Osteoblast (primary cell): ENCODE measurements around the gene RASD1. TPM values are rescaled to one million over a fixed set of nuclear protein-coding genes. Genes with fewer than 3 reads are reported as not detected.
A peak's percentile ranks its signal among the peaks of the same experiment; 100 is the strongest.

ENCODE experiments used
- DNase-seq: peaks from one replicate; pipeline ENCODE4 v3.0.0; 2011; ENCODE audit warnings: low spot score, mixed read lengths; ENCODE audit not compliant: insufficient read length; ENCODE audit errors: missing footprints
- H2AFZ ChIP-seq: 2 replicates; pipeline ENCODE4 v1.6.0; 2011; ENCODE audit warnings: mild to moderate bottlenecking, low read length
- H3K27ac ChIP-seq: 2 replicates; pipeline ENCODE4 v1.5.1; 2011; ENCODE audit warnings: mild to moderate bottlenecking, low read depth, low read length, moderate library complexity
- H3K27me3 ChIP-seq: 2 replicates; pipeline ENCODE4 v1.6.0; 2012; ENCODE audit warnings: mild to moderate bottlenecking, control low read depth, inconsistent platforms, low read length, moderate library complexity; ENCODE audit not compliant: insufficient read depth
- H3K36me3 ChIP-seq: 2 replicates; pipeline ENCODE4 v1.5.1; 2011; ENCODE audit warnings: mild to moderate bottlenecking, low read length, control low read depth, moderate library complexity; ENCODE audit not compliant: insufficient read depth
- H3K4me1 ChIP-seq: 2 replicates; pipeline ENCODE4 v1.5.1; 2011; ENCODE audit warnings: mild to moderate bottlenecking, low read length, control low read depth, moderate library complexity; ENCODE audit not compliant: insufficient read depth
- H3K4me2 ChIP-seq: 2 replicates; pipeline ENCODE4 v1.6.0; 2011; ENCODE audit warnings: mild to moderate bottlenecking, low read length; ENCODE audit not compliant: insufficient read depth
- H3K4me3 ChIP-seq: fragments of 200-600 bp; sonication (generic); 3 replicates; pipeline ENCODE4 v1.5.1; 2012; ENCODE audit warnings: mild to moderate bottlenecking, low read length, inconsistent platforms; ENCODE audit not compliant: insufficient read depth
- H3K79me2 ChIP-seq: 2 replicates; pipeline ENCODE4 v1.6.0; 2012; ENCODE audit warnings: mild to moderate bottlenecking, low read length, control low read depth, inconsistent platforms; ENCODE audit not compliant: insufficient read depth
- H3K9me3 ChIP-seq: 2 replicates; pipeline ENCODE4 v1.5.1; 2011; ENCODE audit warnings: low read depth, low read length, control low read depth
- H4K20me1 ChIP-seq: 2 replicates; pipeline ENCODE4 v1.6.0; 2012; ENCODE audit warnings: mild to moderate bottlenecking, low read length, control low read depth; ENCODE audit not compliant: insufficient read depth
- CTCF ChIP-seq: IDR thresholded peaks from 2 replicates; pipeline ENCODE4 v1.5.1; 2011; ENCODE audit warnings: mild to moderate bottlenecking, low read depth, low read length, moderate library complexity; ENCODE audit errors: extremely low read depth
- total RNA-seq: library from RNA; depleted of rRNA; stranded (reverse); fragments of >200 nt; gene quantifications from 2 replicates; pipeline ENCODE4 v1.2.3, GENCODE V29; 2012

RASD1 gene
- total RNA-seq, 1 donor, result 13.8 TPM

- H3K27ac ChIP-seq, result no peak overlapping the region
- H3K79me2 ChIP-seq, result no peaks in the 10 kb centered on the region
- no peaks in the 10 kb centered on the region for H3K9me3 ChIP-seq
- peaks cover 3% of the 10 kb centered on the region for H3K27me3 ChIP-seq
- H4K20me1 ChIP-seq, result no peaks in the 10 kb centered on the region
- no peak overlapping the region for H2AFZ ChIP-seq
- H3K4me3 ChIP-seq, result no peak overlapping the region
- H3K36me3 ChIP-seq, result no peaks in the 10 kb centered on the region
- no peak overlapping the region for H3K4me2 ChIP-seq
- no peak for TF ChIP-seq CTCF
- DNase-seq, result peak; percentile 75
- peaks cover 9% of the 10 kb centered on the region for H3K4me1 ChIP-seq
Observed at GRCh38 chr17:17499402-17500145, 3.4 kb upstream of the RASD1 start.

- Histone ChIP-seq H3K27ac (no peak overlapping the region), H2AFZ (no peak overlapping the region), H3K4me1 (peaks cover 12% of the 10 kb centered on the region), H3K4me3 (no peak overlapping the region), H3K36me3 (no peaks in the 10 kb centered on the region), H3K4me2 (no peak overlapping the region), H4K20me1 (no peaks in the 10 kb centered on the region), H3K9me3 (no peaks in the 10 kb centered on the region), H3K79me2 (no peaks in the 10 kb centered on the region), H3K27me3 (peaks cover 3% of the 10 kb centered on the region)
- TF ChIP-seq CTCF, result no peak
- peak; percentile 85 for DNase-seq
Observed at GRCh38 chr17:17498606-17499301, 2.6 kb upstream of the RASD1 start.

GRCh38 chr17:17497845-17498520, 1.8 kb upstream of the RASD1 start:
- no peak overlapping the region for H3K4me3 ChIP-seq
- no peak overlapping the region for H3K27ac ChIP-seq
- peaks cover 12% of the 10 kb centered on the region for H3K4me1 ChIP-seq
- peak; percentile 49 for DNase-seq
- H3K79me2 ChIP-seq, result no peaks in the 10 kb centered on the region
- TF ChIP-seq CTCF, result no peak
- H3K9me3 ChIP-seq, result no peaks in the 10 kb centered on the region
- H2AFZ ChIP-seq, result no peak overlapping the region
- H4K20me1 ChIP-seq, result no peaks in the 10 kb centered on the region
- no peaks in the 10 kb centered on the region for H3K36me3 ChIP-seq
- no peak overlapping the region for H3K4me2 ChIP-seq
- H3K27me3 ChIP-seq, result peaks cover 3% of the 10 kb centered on the region
